SH-SY5Y (cell line): ENCODE measurements around the gene IL1RL1.

ENCODE experiments used
- GATA2 ChIP-seq: IDR thresholded peaks from 2 replicates; pipeline ENCODE4 v1.6.1; 2011; ENCODE audit warnings: mild to moderate bottlenecking, low read depth, low read length
- GATA3 ChIP-seq: IDR thresholded peaks from 2 replicates; pipeline ENCODE4 v1.6.1; 2011; ENCODE audit warnings: low read depth, mild to moderate bottlenecking, low read length, moderate library complexity

The IL1RL1 gene

DNA sequence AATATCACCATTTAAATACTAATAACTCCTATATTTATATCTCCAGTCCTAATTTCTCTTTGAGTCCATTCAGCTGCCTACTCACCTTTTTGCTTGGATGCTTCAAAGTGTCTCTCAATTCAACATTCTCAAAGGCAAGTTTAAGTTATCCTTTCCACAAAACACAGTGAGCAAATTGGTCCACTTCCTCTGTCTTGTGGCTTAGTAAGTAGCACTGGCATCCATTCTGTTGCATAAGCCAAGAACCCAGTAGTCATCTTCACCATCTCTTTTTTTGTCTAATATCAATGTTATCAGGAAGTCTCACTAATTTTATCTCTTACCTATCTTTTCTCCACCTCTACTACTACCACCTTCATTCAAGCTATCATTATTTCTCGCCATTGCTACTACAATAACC, 27.4 kb upstream of the IL1RL1 start:
- no peak for TF ChIP-seq GATA2
- TF ChIP-seq GATA3 = no peak

GRCh38 chr2:102284611-102285010, 26.8 kb upstream of the IL1RL1 start:
- TF ChIP-seq GATA2 = no peak
- TF ChIP-seq GATA3 = no peak

GRCh38 chr2:102285368-102285767, 26.0 kb upstream of the IL1RL1 start:
- TF ChIP-seq GATA3 (no peak), GATA2 (no peak)

DNA sequence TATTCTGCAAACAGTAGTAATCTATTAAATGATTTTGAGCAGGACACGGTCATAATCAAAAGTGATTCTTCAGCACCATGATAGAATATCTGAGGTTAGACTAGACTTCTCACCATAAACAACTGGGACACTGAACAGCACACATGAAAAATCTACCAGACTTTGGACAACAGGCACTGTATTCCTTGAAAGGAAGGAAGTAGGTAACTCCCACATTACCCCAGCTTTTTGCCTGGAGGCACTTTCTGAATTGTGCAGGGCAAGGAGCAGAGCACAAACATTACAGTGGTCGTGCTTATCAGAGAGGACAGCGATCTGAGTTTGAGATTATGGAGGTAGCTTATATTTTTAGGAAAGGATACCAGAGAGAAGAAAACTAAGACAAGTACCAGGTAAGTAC, 25.3 kb upstream of the IL1RL1 start:
- TF ChIP-seq GATA3 (no peak), GATA2 (no peak)

- TF ChIP-seq GATA3 (no peak), GATA2 (no peak)
Observed at GRCh38 chr2:102289129-102289528, 22.2 kb upstream of the IL1RL1 start.

DNA sequence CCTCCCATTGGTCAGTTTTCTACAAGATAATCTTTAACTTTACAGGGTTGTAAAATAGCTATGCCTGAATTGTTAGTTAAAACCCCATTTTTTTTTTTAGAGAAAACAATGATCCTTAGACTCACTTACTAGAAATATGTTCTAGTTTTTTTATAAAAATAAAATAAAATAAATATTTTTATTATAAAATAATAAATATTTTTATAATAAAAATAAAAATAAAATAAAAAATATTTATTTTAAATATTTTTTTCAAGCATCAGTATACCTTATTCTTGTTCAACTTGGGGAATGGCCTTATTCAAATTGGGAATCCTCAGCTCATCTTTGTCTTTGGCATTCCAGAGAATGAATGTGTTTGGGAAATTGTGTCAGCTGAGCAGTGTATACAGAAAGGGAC, 20.8 kb upstream of the IL1RL1 start:
- TF ChIP-seq GATA2 (no peak), GATA3 (no peak)

DNA sequence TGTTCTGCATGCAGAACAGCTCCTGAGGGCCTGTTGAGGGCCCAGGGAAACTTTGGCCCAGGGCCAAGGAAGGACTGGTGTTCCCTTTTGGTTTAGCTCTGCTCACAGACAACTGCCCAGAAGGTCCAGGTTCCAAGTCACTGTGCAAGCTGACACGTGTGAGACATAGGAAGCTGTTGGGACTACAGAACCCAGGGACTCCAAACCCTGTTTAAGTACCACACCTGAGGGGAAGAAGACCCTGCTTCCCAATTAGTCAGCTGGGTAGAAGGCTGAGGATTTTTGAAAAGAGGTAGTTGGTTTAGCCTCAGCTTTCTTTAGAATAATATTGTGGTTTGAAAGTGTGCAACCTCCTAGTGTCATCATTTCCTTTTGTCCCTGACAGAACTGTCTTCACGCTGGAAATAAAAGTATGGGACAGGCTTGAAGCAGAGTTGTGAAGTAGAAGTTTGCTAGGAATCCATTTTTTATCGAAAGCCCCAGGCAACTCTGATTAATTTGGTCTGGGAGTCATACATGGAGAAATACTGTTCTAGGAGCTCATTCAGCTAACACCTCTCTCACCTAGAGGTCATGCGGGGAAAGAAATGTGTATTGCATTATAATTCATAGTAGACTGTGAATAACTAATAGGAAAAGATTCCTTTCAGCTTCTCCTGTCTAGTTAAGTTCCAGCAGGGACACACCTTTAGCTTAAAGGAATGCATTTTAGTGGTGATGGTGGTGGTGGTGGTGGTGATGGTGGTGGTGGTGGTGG, 19.9 kb upstream of the IL1RL1 start:
- TF ChIP-seq GATA2 (no peak), GATA3 (no peak)

- no peak for TF ChIP-seq GATA3
- no peak for TF ChIP-seq GATA2
Observed at GRCh38 chr2:102294802-102295489, 16.4 kb upstream of the IL1RL1 start.

- no peak for TF ChIP-seq GATA3
- no peak for TF ChIP-seq GATA2
Observed at GRCh38 chr2:102295566-102295965, 15.8 kb upstream of the IL1RL1 start.

DNA sequence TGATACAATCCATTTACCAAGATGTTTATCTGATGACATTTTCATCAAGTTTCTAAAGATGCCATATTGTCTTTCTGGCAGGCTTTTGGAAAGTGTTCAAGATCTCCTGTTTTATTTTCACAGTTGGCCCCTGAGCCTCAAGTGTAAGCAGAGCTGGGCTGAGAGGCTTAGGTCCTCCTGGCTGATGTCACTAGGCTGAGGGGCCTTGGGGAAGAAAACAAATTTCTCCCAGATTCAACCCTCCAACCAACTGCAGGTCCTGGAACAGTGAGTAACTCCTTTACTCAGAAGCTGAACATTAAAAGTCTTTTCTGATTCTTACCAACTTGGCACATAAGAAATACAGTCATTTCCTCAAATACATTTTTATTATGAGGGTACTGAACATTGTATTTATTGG, 14.9 kb upstream of the IL1RL1 start:
- TF ChIP-seq GATA3 = no peak
- TF ChIP-seq GATA2 = no peak

DNA sequence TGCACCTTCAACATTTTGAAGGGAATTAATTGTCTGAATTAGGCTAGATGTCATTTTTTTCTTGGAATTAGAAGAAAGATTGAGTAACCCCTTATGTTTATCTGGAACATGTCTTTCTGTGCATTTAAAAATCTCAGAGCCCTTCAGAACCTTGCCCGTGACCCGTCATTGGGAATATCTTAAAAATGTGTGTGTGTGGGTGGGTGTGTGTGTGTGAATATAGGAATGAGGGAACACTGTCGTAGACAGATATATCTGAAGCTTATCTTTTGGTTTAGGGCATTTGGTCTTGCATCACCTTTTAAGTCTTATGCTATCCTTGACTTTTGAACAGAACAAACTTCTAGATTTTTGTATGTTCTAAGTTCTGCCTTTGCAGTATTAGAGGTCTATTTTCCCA, 13.5 kb upstream of the IL1RL1 start:
- TF ChIP-seq GATA3 = no peak
- TF ChIP-seq GATA2 = no peak

DNA sequence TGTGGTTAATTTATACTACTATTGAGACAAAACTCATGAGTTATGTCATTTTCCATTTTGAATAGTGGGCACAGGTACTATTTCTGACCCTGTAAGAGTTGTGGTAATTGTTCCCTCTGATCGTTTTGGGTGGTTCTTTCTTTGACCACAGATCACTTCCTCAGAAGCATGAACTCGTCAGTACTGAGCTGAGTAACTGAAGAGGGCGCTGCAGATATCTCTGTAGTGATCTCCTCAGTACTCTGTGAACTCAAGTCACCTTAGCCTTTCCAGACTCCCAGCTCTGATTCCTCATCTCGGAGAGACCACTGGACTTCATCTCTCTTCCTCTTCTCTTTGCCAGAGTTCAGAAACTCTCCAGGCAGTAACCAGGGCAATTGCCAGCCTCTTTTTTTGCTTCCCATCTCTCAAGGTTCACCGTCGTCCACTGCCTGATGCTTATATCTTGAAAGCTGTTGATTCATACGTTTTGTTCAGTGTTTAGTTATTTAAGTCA, 9.4 kb upstream of the IL1RL1 start:
- no peak for TF ChIP-seq GATA2
- TF ChIP-seq GATA3 = no peak

DNA sequence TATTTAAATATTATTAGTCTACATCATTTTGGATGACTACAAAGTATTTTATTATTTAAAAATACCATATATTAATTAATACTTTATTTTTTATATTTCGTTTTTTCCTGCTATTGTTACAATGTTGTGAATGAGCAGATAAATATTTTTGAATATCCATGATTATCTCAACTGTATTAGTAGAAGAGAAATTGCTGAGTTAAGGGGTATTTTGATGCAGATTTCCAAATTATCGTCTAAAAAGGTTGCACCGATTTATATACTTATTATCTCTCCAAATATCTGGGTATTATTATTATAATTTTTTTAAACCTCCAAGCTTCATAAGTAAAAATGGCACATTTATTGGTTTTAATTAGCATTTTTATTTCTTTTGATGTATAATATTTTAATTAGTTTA, 8.9 kb upstream of the IL1RL1 start:
- no peak for TF ChIP-seq GATA2
- TF ChIP-seq GATA3 = no peak

GRCh38 chr2:102303589-102303988, 7.8 kb upstream of the IL1RL1 start:
- TF ChIP-seq GATA3 = no peak
- TF ChIP-seq GATA2 = no peak

- TF ChIP-seq GATA3 (no peak), GATA2 (no peak)
Observed at GRCh38 chr2:102304268-102304667, 7.1 kb upstream of the IL1RL1 start.

DNA sequence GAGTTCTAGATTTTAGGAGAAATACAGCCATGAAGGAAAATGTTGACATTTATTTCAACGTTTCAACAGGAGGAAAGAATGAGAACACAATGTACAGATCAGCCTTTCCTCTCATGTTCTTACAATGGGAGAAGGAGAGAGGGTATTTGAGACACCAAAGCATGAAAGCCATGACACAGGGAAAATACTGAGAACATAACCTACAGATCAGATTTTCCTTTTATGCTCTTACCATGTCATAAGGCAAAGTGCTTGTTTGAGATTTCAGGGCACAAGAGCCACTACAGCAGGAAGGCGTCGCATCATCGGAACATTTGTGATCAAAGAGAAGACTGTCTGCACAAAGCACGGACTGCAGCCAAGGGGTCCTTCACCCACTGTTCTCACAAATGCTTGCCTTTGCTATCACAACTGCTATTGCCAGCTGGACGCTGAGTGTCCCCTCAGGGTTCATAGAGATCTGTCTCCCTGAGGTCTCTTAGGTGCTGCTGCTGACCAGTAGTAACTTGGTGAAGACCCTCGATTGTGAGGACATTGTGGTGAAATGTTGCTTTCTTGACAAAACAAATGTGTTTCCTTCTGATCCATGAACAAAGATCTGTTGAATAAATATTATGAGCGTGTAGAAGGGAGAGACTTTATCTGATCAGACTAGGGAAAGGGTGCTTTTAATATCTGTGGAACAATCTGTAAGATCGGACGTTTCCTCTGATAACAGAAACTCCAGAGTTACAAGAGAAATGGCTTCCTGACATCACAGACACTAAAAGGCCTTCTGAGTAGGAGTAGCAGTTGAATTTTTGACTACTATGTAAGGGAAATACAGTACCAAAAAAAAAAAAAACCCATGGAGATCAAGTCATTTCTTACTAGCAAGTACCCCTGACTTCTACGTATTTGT, 6.4 kb upstream of the IL1RL1 start:
- TF ChIP-seq GATA3 (no peak), GATA2 (no peak)

GRCh38 chr2:102306125-102306524, 5.2 kb upstream of the IL1RL1 start:
- TF ChIP-seq GATA2 (no peak), GATA3 (no peak)
